Activated CD4-positive, CD25-positive, alpha-beta regulatory T cell (primary cell): Measurements from ENCODE around the gene GALNTL6.
"Not testable (repeated sequence)": the region's sequence is repeated elsewhere in the genome, so short reads cannot be mapped to it uniquely, and the experiment has no call there.

Experiments used
- DNase-seq, 4 experiments: peaks; one replicate each; lab custom pipeline; 2025; lab: John Stamatoyannopoulos, UW

The GALNTL6 gene

DNA sequence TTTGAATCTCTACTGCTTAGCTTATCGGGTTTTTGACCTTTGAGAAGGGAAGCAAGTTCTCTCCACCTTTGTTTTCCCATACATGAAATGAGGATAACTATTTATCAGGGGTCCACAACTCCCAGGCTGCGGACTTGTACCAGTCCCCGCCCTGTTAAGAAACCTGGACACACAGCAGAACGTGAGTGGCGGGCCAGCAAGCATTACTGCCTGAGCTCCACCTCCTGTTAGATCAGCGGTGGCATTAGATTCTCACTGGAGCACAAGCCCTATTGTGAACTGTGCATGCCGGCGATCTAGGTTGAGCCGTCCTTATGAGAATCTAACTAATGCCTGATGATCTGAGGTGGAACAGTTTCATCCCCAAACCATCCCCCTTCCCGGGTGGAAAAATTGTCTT, 579.5 kb downstream of the GALNTL6 start:
- DNase-seq: no peak

GRCh38 chr4:172393220-172393619, 580.0 kb downstream of the GALNTL6 start:
- DNase-seq: no peak

- no peak for DNase-seq
Observed at GRCh38 chr4:172404676-172405075, 591.5 kb downstream of the GALNTL6 start.

DNA sequence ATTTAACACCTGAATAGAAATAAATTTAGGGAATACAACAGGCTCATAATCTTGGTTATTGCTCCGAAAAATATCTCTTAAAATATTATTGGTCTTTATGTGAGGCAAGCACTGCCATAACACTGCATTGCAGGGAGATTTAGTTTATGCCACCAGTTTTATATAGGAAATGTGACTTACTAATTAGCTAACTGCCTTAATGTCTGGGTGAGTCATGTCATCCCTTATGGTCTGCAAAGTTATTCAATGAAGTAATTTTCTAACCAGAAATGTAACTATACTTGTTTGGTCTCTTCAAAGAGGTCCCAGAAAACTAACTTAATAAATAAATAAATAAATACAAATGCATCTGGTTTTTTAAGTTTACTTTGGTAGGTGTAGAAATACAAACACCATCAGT, 597.2 kb downstream of the GALNTL6 start:
- DNase-seq: no peak

DNA sequence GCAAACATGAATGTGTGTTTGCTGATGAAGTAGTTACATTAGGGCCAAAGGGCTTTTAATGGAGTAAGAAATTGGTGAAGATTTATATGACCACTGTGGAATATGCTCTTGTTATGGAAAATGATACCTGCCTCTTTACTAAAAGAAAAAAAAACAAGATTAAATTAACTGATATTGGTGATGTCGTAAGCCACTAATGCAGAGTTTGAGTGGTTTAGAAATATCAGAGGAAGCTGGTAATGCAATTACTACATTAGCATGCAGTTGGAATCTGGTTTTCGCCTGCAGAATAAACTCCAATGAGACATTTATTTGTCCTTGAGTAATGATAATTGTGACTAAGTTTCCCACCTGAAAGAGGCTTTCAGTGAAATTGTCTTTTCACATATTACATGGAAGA, 597.9 kb downstream of the GALNTL6 start:
- no peak for DNase-seq

DNA sequence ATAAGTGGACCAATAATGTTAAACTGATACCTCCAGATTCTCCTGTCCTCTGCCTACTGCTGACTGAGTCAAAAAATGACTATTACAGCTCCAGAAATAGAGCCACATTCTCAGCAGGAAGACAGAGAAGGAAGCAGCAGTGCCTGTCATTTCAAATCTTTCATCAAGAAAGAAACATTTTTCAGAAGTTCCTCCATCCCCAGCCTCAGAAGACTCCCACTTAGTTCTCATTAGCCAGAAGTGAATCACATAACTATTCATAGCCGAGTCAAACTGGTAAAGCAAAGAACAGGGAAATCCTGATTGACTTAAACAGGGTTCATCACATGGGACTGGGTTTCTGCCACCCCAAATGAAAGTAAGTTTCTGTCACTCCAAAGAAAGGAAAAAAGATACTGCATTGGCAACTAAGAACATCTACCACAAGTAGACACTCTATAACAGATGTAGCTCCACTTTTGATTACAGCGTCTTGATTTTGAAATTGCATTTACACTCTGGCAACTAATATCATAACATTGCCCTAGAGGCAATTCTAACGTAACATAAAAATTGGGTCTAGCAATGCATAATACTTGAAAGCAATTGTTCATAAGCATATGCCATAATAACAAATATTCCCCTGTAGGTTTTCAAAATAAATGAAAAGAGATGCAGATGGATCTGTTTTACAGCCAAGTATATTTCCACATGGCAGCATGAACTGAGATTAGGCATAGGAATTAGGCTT, 599.8 kb downstream of the GALNTL6 start:
- no peak for DNase-seq

GRCh38 chr4:172428979-172429378, 615.8 kb downstream of the GALNTL6 start:
- DNase-seq: not testable (repeated sequence)

DNA sequence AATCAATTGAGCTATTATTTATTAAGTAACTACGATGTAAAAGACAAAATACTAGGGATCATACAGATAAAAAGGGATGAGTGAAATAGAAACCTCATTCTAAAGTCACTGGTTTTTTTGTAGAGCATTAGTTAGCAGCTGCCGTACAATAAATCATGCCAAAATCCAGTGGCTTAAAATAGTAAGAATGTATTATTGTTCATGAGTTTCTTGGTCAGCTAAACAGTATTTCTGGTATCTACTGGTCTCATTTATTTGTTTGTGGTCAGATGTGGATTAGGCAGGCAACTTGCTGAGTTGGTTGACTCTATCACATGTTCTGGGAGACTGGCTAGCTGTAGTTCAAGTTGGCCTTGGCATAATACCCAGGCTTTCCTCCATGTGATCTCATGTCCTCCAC, 667.3 kb downstream of the GALNTL6 start:
- no peak for DNase-seq

- DNase-seq: no peak
Observed at GRCh38 chr4:172481802-172482508, 668.8 kb downstream of the GALNTL6 start.

DNA sequence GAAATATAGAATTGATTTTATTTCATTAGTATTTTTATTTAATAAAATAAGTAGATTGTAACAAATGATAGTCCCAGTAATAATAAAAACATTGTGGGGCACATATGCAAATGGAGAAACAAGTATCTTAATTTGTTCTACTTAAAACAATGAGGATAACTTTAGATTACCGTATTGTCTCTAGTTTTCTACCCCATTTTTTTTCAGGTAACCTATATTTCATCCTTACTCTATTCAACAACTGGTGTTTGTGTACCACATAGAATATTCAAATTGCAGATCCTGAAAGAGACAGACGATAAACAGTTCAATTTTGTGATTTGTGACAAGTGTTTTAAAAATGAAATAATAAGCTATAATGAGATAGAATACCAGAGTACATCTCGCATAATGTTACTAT, 671.8 kb downstream of the GALNTL6 start:
- no peak for DNase-seq

DNA sequence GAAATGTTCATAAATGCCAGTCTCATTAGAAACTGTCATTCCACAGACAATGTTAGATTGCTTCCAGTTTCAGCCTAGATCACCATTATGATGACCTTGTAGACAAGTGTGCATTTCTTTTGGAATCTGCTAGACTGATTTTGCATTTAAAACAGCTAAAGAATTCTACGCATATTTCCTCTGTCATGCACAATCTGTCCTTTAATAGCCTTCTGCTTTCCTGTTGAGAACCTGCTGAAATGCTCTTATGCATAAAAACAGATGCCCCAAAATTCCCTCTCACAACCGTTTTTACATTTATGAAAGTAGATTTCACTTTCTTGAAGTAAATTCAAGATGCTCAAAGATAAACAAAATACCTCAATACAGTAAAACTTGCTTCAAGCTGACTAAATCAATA, 673.3 kb downstream of the GALNTL6 start:
- DNase-seq: no peak

DNA sequence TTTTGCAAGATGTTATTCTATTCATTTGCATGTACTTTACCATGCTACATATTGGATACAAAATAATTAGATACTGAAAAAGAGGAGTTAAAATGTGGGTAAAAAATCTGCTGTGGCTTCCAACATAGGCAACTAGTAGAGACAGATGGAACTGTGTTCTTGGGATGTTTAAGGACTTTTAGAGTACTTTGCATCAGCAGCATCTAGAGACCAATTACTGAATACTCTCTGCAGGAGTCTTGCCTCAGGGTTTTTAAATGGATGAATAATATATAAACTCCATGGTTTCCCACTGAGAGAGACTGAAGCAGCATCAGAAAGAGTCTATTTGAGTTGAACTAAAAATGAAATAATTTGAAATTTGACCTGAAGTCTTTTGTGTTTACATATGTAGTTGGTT, 676.7 kb downstream of the GALNTL6 start:
- no peak for DNase-seq

- DNase-seq: no peak
Observed at GRCh38 chr4:172495769-172496168, 682.6 kb downstream of the GALNTL6 start.

- DNase-seq: no peak
Observed at GRCh38 chr4:172497321-172497720, 684.1 kb downstream of the GALNTL6 start.

GRCh38 chr4:172514011-172514410, 700.8 kb downstream of the GALNTL6 start:
- DNase-seq: no peak

DNA sequence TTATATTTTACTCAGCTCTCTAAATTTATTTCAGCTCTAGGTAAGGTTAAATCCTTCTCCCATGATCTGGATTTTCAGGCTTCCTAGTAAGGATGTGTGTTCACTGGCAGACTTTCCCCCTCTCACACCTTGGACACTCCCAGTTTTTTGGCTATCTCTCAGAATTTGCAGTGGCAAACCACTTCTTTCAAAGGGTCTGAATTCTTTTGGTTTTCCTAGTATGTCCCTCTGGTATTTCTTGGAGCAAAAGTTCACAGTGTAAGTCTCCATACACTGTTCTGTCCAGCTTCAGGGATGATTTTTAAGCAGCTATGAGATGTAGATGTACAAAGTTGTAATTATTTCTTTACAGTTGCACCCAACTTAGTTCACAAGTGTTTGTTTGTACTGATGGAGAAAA, 701.6 kb downstream of the GALNTL6 start:
- no peak for DNase-seq

- no peak for DNase-seq
Observed at GRCh38 chr4:172515266-172515879, 702.2 kb downstream of the GALNTL6 start.

- DNase-seq: no peak
Observed at GRCh38 chr4:172517391-172517790, 704.2 kb downstream of the GALNTL6 start.

- DNase-seq: no peak
Observed at GRCh38 chr4:172521248-172521647, 708.0 kb downstream of the GALNTL6 start.

- no peak for DNase-seq
Observed at GRCh38 chr4:172521680-172522079, 708.5 kb downstream of the GALNTL6 start.

- DNase-seq: no peak
Observed at GRCh38 chr4:172543249-172543648, 730.0 kb downstream of the GALNTL6 start.

- no peak for DNase-seq
Observed at GRCh38 chr4:172546782-172547181, 733.6 kb downstream of the GALNTL6 start.

GRCh38 chr4:172547724-172548123, 734.5 kb downstream of the GALNTL6 start:
- DNase-seq: no peak
